ENCODE results near the gene CTBP2.

Gene CTBP2

GRCh38 chr10:124966008-124966407, 194.4 kb downstream of the CTBP2 start:
- Histone ChIP-seq H3K36me3 (ENCODE audit: control insufficient read depth, insufficient read depth, low read length, severe bottlenecking) (peaks cover 30% of the 10 kb centered on the region), H3K27me3 (replicated peaks; ENCODE audit: control insufficient read depth, insufficient read depth, low read length) (no peaks in the 10 kb centered on the region), H3K9me3 (ENCODE audit: control insufficient read depth, low read length) (no peaks in the 10 kb centered on the region), H3K9ac (ENCODE audit: low read length) (no peak overlapping the region), H3K4me1 (ENCODE audit: control insufficient read depth, insufficient read depth, low read length) (peaks cover 23% of the 10 kb centered on the region), H3K4me3 (ENCODE audit: low read length) (no peak overlapping the region)
- DNase-seq (ENCODE audit: low read depth): no peak

DNA sequence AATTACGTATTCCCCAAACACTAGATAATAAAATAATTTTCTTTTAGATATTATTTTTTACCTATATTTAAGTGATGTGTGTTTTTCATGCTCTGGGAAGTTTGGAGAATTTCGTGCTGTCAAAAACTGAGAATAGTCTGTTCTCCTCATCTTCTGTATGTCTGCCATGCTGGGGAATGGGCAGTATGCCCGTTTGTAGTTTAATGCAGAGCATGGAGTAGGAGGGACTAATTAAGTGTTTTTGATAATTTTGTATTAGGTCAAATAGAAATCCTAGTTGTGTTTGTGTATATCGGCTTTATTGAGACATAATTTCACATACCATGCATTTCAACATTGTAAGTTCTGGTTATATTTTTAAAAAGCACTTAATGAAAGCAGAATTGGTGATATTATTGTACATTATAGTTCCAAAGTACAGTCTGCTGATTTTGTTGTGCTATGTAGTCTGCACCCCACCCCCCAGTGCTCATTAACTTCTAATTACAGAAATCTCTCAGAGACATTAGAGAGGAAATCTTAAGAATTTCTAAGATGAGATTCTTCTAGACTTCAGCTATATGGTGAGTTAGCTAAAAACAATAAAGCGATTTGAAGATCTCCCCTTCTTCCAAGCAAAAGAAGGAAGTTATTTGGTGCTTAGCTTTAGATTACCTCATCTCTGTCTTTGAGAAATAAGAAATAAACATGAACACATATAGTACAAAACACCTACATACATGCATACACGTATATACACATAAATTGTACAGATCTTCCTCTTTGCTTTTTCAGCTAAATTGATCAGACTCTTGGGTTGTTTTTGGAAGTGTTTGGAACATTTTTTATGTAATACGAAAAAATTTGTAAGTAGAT, 196.3 kb downstream of the CTBP2 start:
- Histone ChIP-seq H3K4me1 (ENCODE audit: control insufficient read depth, insufficient read depth, low read length) (peaks cover 38% of the 10 kb centered on the region), H3K4me3 (ENCODE audit: low read length) (no peak overlapping the region), H3K9ac (ENCODE audit: low read length) (no peak overlapping the region), H3K9me3 (ENCODE audit: control insufficient read depth, low read length) (no peaks in the 10 kb centered on the region), H3K27me3 (replicated peaks; ENCODE audit: control insufficient read depth, insufficient read depth, low read length) (no peaks in the 10 kb centered on the region), H3K36me3 (ENCODE audit: control insufficient read depth, insufficient read depth, low read length, severe bottlenecking) (peaks cover 25% of the 10 kb centered on the region)
- no peak for DNase-seq (ENCODE audit: low read depth)

DNA sequence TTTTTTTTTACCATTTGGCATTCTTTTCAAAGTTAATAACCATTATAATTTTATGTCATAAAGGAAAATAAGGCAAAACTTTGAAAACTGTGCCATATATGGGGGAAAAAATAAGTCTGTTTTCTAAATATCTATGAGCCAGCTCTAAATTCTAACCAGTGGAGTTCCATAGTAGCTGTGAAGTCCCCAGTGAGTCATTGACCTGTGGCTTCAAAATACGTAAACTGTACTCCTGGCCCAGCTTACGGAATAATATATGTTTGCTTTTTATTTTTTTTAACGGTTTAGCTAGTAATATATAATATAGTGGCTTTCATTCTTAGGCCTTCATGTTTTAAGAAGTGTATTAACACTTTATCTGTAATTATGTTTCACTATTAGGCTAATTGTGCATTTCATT, 197.9 kb downstream of the CTBP2 start:
- no peak for DNase-seq (ENCODE audit: low read depth)

GRCh38 chr10:124961248-124961570, 199.2 kb downstream of the CTBP2 start:
- H3K27me3 ChIP-seq (replicated peaks; ENCODE audit: control insufficient read depth, insufficient read depth, low read length): no peaks in the 10 kb centered on the region
- peaks cover 61% of the 10 kb centered on the region for H3K4me1 ChIP-seq (ENCODE audit: control insufficient read depth, insufficient read depth, low read length)
- H3K4me3 ChIP-seq (ENCODE audit: low read length): no peak overlapping the region
- no peaks in the 10 kb centered on the region for H3K36me3 ChIP-seq (ENCODE audit: control insufficient read depth, insufficient read depth, low read length, severe bottlenecking)
- H3K9ac ChIP-seq (ENCODE audit: low read length): no peak overlapping the region
- DNase-seq (ENCODE audit: low read depth): no peak
- H3K9me3 ChIP-seq (ENCODE audit: control insufficient read depth, low read length): no peaks in the 10 kb centered on the region

More for the DNA sequence above, 197.9 kb downstream of the CTBP2 start:
- Histone ChIP-seq H3K4me3 (ENCODE audit: low read length) (no peak overlapping the region), H3K4me1 (ENCODE audit: control insufficient read depth, insufficient read depth, low read length) (peaks cover 50% of the 10 kb centered on the region), H3K27me3 (replicated peaks; ENCODE audit: control insufficient read depth, insufficient read depth, low read length) (no peaks in the 10 kb centered on the region), H3K9ac (ENCODE audit: low read length) (no peak overlapping the region), H3K9me3 (ENCODE audit: control insufficient read depth, low read length) (no peaks in the 10 kb centered on the region), H3K36me3 (ENCODE audit: control insufficient read depth, insufficient read depth, low read length, severe bottlenecking) (peaks cover 12% of the 10 kb centered on the region)

DNA sequence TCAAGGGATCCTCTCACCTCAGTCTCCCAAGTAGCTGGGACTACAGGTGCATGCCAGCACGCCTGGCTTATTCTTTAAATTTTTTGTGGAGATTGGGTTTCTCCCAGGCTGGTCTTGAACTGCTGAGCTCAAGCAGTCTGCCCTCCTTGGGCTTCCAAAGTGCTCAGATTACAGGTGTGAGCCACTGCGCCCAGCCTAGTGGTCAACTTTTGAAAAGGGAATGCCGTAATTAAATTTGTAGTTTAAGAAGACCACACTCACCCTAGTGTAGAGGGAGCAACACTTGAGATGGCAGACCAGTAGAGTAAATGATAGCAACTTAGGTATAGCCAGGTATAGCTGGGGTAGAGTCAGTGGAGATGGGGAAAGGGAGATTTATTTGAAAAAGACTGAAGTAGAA, 200.8 kb downstream of the CTBP2 start:
- Histone ChIP-seq H3K4me3 (ENCODE audit: low read length) (no peak overlapping the region), H3K4me1 (ENCODE audit: control insufficient read depth, insufficient read depth, low read length) (peaks cover 69% of the 10 kb centered on the region), H3K9ac (ENCODE audit: low read length) (no peak overlapping the region), H3K9me3 (ENCODE audit: control insufficient read depth, low read length) (no peaks in the 10 kb centered on the region), H3K27me3 (replicated peaks; ENCODE audit: control insufficient read depth, insufficient read depth, low read length) (no peaks in the 10 kb centered on the region), H3K36me3 (ENCODE audit: control insufficient read depth, insufficient read depth, low read length, severe bottlenecking) (no peaks in the 10 kb centered on the region)
- DNase-seq (ENCODE audit: low read depth): no peak

- H3K4me3 ChIP-seq (ENCODE audit: low read length): peak overlapping the region; percentile 18
- no peaks in the 10 kb centered on the region for H3K9me3 ChIP-seq (ENCODE audit: control insufficient read depth, low read length)
- peaks cover 3% of the 10 kb centered on the region for H3K36me3 ChIP-seq (ENCODE audit: control insufficient read depth, insufficient read depth, low read length, severe bottlenecking)
- H3K9ac ChIP-seq (ENCODE audit: low read length): peak overlapping the region; percentile 48
- H3K4me1 ChIP-seq (ENCODE audit: control insufficient read depth, insufficient read depth, low read length): peaks cover 76% of the 10 kb centered on the region
- no peak for DNase-seq (ENCODE audit: low read depth)
- H3K27me3 ChIP-seq (replicated peaks; ENCODE audit: control insufficient read depth, insufficient read depth, low read length): no peaks in the 10 kb centered on the region
Measured at GRCh38 chr10:124957404-124957947, 202.9 kb downstream of the CTBP2 start.

GRCh38 chr10:124956764-124957163, 203.6 kb downstream of the CTBP2 start:
- peak overlapping the region; percentile 28 for H3K4me3 ChIP-seq (ENCODE audit: low read length)
- peak; percentile 30 for DNase-seq (ENCODE audit: low read depth)
- no peaks in the 10 kb centered on the region for H3K27me3 ChIP-seq (replicated peaks; ENCODE audit: control insufficient read depth, insufficient read depth, low read length)
- H3K9me3 ChIP-seq (ENCODE audit: control insufficient read depth, low read length): no peaks in the 10 kb centered on the region
- peaks cover 3% of the 10 kb centered on the region for H3K36me3 ChIP-seq (ENCODE audit: control insufficient read depth, insufficient read depth, low read length, severe bottlenecking)
- peaks cover 69% of the 10 kb centered on the region for H3K4me1 ChIP-seq (ENCODE audit: control insufficient read depth, insufficient read depth, low read length)
- H3K9ac ChIP-seq (ENCODE audit: low read length): peak overlapping the region; percentile 48

DNA sequence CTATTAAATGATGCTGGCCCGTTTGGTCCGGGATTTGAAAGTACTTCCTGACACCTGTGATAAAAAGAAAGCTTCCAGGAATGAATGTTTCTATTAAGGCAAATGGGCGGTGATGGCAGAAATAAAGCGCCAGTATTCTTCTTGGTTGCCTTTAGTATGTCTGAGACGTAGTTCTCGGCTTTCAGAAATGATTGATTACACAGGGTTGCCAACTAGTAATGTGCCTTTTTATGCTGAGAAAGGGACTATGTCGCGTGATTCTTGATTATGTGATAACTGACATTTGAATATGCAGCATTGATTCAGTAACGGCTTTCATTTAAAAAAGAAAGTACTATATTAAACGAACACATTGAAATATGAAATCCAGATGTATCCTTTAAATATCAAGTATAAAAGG, 204.5 kb downstream of the CTBP2 start:
- DNase-seq (ENCODE audit: low read depth): no peak
- no peaks in the 10 kb centered on the region for H3K27me3 ChIP-seq (replicated peaks; ENCODE audit: control insufficient read depth, insufficient read depth, low read length)
- H3K36me3 ChIP-seq (ENCODE audit: control insufficient read depth, insufficient read depth, low read length, severe bottlenecking): peaks cover 3% of the 10 kb centered on the region
- no peak overlapping the region for H3K4me3 ChIP-seq (ENCODE audit: low read length)
- peak overlapping the region; percentile 48 for H3K9ac ChIP-seq (ENCODE audit: low read length)
- no peaks in the 10 kb centered on the region for H3K9me3 ChIP-seq (ENCODE audit: control insufficient read depth, low read length)
- H3K4me1 ChIP-seq (ENCODE audit: control insufficient read depth, insufficient read depth, low read length): peaks cover 61% of the 10 kb centered on the region

DNA sequence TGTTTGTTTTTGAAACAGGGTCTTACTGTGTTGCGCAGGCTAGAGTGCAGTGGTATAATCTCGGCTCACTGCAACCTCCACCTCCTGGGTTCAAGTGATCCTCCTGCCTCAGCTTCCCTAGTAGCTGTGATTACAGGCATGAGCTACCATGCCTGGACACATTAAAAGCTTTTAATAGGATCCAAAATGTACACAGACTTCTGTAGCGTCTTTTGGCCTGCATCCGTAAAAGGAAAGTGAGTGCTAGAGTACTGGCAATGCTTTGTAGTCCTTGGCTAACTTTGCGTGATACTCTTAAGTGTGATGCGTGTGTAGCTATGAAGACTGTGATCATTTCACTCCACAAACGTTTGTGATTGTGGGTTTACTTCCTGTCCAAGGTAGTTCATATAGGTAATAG, 205.1 kb downstream of the CTBP2 start:
- Histone ChIP-seq H3K4me1 (ENCODE audit: control insufficient read depth, insufficient read depth, low read length) (peaks cover 61% of the 10 kb centered on the region), H3K9me3 (ENCODE audit: control insufficient read depth, low read length) (no peaks in the 10 kb centered on the region), H3K27me3 (replicated peaks; ENCODE audit: control insufficient read depth, insufficient read depth, low read length) (no peaks in the 10 kb centered on the region), H3K36me3 (ENCODE audit: control insufficient read depth, insufficient read depth, low read length, severe bottlenecking) (peaks cover 3% of the 10 kb centered on the region), H3K4me3 (ENCODE audit: low read length) (no peak overlapping the region), H3K9ac (ENCODE audit: low read length) (no peak overlapping the region)
- DNase-seq (ENCODE audit: low read depth): no peak

GRCh38 chr10:124953421-124953820, 206.9 kb downstream of the CTBP2 start:
- no peak for DNase-seq (ENCODE audit: low read depth)
- H3K36me3 ChIP-seq (ENCODE audit: control insufficient read depth, insufficient read depth, low read length, severe bottlenecking): peaks cover 3% of the 10 kb centered on the region
- H3K9me3 ChIP-seq (ENCODE audit: control insufficient read depth, low read length): no peaks in the 10 kb centered on the region
- peak overlapping the region; percentile 4 for H3K9ac ChIP-seq (ENCODE audit: low read length)
- no peak overlapping the region for H3K4me3 ChIP-seq (ENCODE audit: low read length)
- H3K27me3 ChIP-seq (replicated peaks; ENCODE audit: control insufficient read depth, insufficient read depth, low read length): no peaks in the 10 kb centered on the region
- H3K4me1 ChIP-seq (ENCODE audit: control insufficient read depth, insufficient read depth, low read length): peaks cover 60% of the 10 kb centered on the region

GRCh38 chr10:124952123-124952522, 208.2 kb downstream of the CTBP2 start:
- Histone ChIP-seq H3K4me3 (ENCODE audit: low read length) (no peak overlapping the region), H3K9ac (ENCODE audit: low read length) (no peak overlapping the region), H3K36me3 (ENCODE audit: control insufficient read depth, insufficient read depth, low read length, severe bottlenecking) (peaks cover 3% of the 10 kb centered on the region), H3K27me3 (replicated peaks; ENCODE audit: control insufficient read depth, insufficient read depth, low read length) (no peaks in the 10 kb centered on the region), H3K9me3 (ENCODE audit: control insufficient read depth, low read length) (no peaks in the 10 kb centered on the region), H3K4me1 (ENCODE audit: control insufficient read depth, insufficient read depth, low read length) (peaks cover 57% of the 10 kb centered on the region)
- no peak for DNase-seq (ENCODE audit: low read depth)

Measured in adipocyte (in vitro differentiated cells).